ENCODE measurements around the gene NYNRIN. TPM values are rescaled to one million over a fixed set of nuclear protein-coding genes. Genes with fewer than 3 reads are reported as not detected.

Gene NYNRIN
- total RNA-seq, 2 experiments from 2014 or later, result 0.07 to 0.16 TPM

GRCh38 chr14:24395609-24396582 is 2.9 kb upstream of the NYNRIN start:
- H3K9me3 Mint-ChIP-seq (ENCODE audit: low read depth), result no peaks in the 10 kb centered on the region
- H3K4me3 Mint-ChIP-seq, result no peak overlapping the region
- POLR2A ChIA-PET, result no interaction called here
- peaks cover 4% of the 10 kb centered on the region for H3K4me1 Mint-ChIP-seq
- no peak overlapping the region for H3K27ac Mint-ChIP-seq
- CTCF ChIA-PET, result interaction anchor here (1.0 to 2.2 kb wide), 7 partner anchors 10 to 62 kb away, joined by 3 to 9 read pairs (median 3); no protein-coding TSS in a partner anchor
- no peak for ATAC-seq
- peaks cover 9% of the 10 kb centered on the region for H3K27me3 Mint-ChIP-seq
- DNase-seq, result no peak
- H3K36me3 Mint-ChIP-seq (ENCODE audit: low read depth), result no peaks in the 10 kb centered on the region
- intact Hi-C loops (cut with DNase I, micrococcal nuclease), result no loop called here

GRCh38 chr14:24397639-24398292 is 1.0 kb upstream of the NYNRIN start:
- Mint-ChIP-seq H3K27me3 (peaks cover 4% of the 10 kb centered on the region), H3K4me3 (no peak overlapping the region), H3K27ac (no peak overlapping the region), H3K4me1 (peaks cover 4% of the 10 kb centered on the region), H3K9me3 (ENCODE audit: low read depth) (no peaks in the 10 kb centered on the region), H3K36me3 (ENCODE audit: low read depth) (no peaks in the 10 kb centered on the region)
- ChIA-PET CTCF (interaction anchor here (0.8 to 1.3 kb wide), 3 partner anchors 11 to 75 kb away, joined by 3 read pairs; no protein-coding TSS in a partner anchor), POLR2A (no interaction called here)
- intact Hi-C loops (cut with DNase I, micrococcal nuclease), result no loop called here
- DNase-seq (no peak), ATAC-seq (no peak)

GRCh38 chr14:24398293-24398652 is 530 bp upstream of the NYNRIN start:
- ChIA-PET CTCF (no interaction called here), POLR2A (interaction anchor here (0.8 kb wide), 1 partner anchor 19 kb away, joined by 3 read pairs; no protein-coding TSS in a partner anchor)
- ATAC-seq, result no peak
- Mint-ChIP-seq H3K4me1 (peaks cover 4% of the 10 kb centered on the region), H3K27ac (no peak overlapping the region), H3K9me3 (ENCODE audit: low read depth) (no peaks in the 10 kb centered on the region), H3K27me3 (peaks cover 6% of the 10 kb centered on the region), H3K36me3 (ENCODE audit: low read depth) (no peaks in the 10 kb centered on the region), H3K4me3 (no peak overlapping the region)
- DNase-seq, result no peak
- intact Hi-C loops (cut with DNase I, micrococcal nuclease), result no loop called here

- intact Hi-C loops (cut with DNase I, micrococcal nuclease), result no loop called here
- no peaks in the 10 kb centered on the region for H3K36me3 Mint-ChIP-seq (ENCODE audit: low read depth)
- H3K27me3 Mint-ChIP-seq, result peaks cover 4% of the 10 kb centered on the region
- no peaks in the 10 kb centered on the region for H3K9me3 Mint-ChIP-seq (ENCODE audit: low read depth)
- H3K27ac Mint-ChIP-seq, result no peak overlapping the region
- peak overlapping the region; percentile 13 for H3K4me3 Mint-ChIP-seq
- POLR2A ChIA-PET, result no interaction called here
- CTCF ChIA-PET, result interaction anchor here (1.9 kb wide), 1 partner anchor 32 kb away, joined by 8 read pairs; no protein-coding TSS in a partner anchor
- peak; percentile 10 for ATAC-seq
- H3K4me1 Mint-ChIP-seq, result peaks cover 4% of the 10 kb centered on the region
- DNase-seq, result no peak
Observed at GRCh38 chr14:24399447-24399822, 632 bp downstream of the NYNRIN start.

- peak overlapping the region; percentile 13 for H3K4me3 Mint-ChIP-seq
- no peaks in the 10 kb centered on the region for H3K36me3 Mint-ChIP-seq (ENCODE audit: low read depth)
- ChIA-PET POLR2A (no interaction called here), CTCF (interaction anchor here (1.9 kb wide), 1 partner anchor 31 kb away, joined by 8 read pairs; no protein-coding TSS in a partner anchor)
- intact Hi-C loops (cut with DNase I, micrococcal nuclease), result no loop called here
- DNase-seq (no peak), ATAC-seq (no peak)
- peaks cover 8% of the 10 kb centered on the region for H3K27me3 Mint-ChIP-seq
- H3K27ac Mint-ChIP-seq, result no peak overlapping the region
- H3K9me3 Mint-ChIP-seq (ENCODE audit: low read depth), result no peaks in the 10 kb centered on the region
- peaks cover 4% of the 10 kb centered on the region for H3K4me1 Mint-ChIP-seq
Observed at GRCh38 chr14:24399999-24400718, 1.4 kb downstream of the NYNRIN start.

- CTCF ChIA-PET, result interaction anchor here (1.0 kb wide), 1 partner anchor 37 kb away, joined by 3 read pairs; no protein-coding TSS in a partner anchor
Observed at GRCh38 chr14:24401810-24402702, 3.3 kb downstream of the NYNRIN start.

GRCh38 chr14:24403294-24403998 is 4.6 kb downstream of the NYNRIN start:
- DNase-seq (no peak), ATAC-seq (no peak)
- Mint-ChIP-seq H3K4me1 (peaks cover 4% of the 10 kb centered on the region), H3K36me3 (ENCODE audit: low read depth) (no peaks in the 10 kb centered on the region), H3K4me3 (no peak overlapping the region), H3K27me3 (peaks cover 8% of the 10 kb centered on the region), H3K9me3 (ENCODE audit: low read depth) (no peaks in the 10 kb centered on the region), H3K27ac (no peak overlapping the region)
- ChIA-PET CTCF (interaction anchor here (0.7 to 1.0 kb wide), 2 partner anchors 38 to 70 kb away, joined by 3 read pairs; no protein-coding TSS in a partner anchor), POLR2A (no interaction called here)
- intact Hi-C loops (cut with DNase I, micrococcal nuclease), result no loop called here

More at GRCh38 chr14:24401810-24402702, 3.3 kb downstream of the NYNRIN start:
- ATAC-seq, result no peak
- Mint-ChIP-seq H3K27ac (no peak overlapping the region), H3K27me3 (peaks cover 8% of the 10 kb centered on the region), H3K4me1 (peaks cover 4% of the 10 kb centered on the region), H3K4me3 (no peak overlapping the region), H3K36me3 (ENCODE audit: low read depth) (no peaks in the 10 kb centered on the region), H3K9me3 (ENCODE audit: low read depth) (no peaks in the 10 kb centered on the region)
- POLR2A ChIA-PET, result no interaction called here
- no peak for DNase-seq
- intact Hi-C loops (cut with DNase I, micrococcal nuclease), result no loop called here

- H3K36me3 Mint-ChIP-seq (ENCODE audit: low read depth), result no peaks in the 10 kb centered on the region
- no peak overlapping the region for H3K27ac Mint-ChIP-seq
- ATAC-seq, result no peak
- peaks cover 6% of the 10 kb centered on the region for H3K27me3 Mint-ChIP-seq
- H3K4me1 Mint-ChIP-seq, result no peaks in the 10 kb centered on the region
- intact Hi-C loops (cut with DNase I, micrococcal nuclease), result loop anchor here in 1 of 2 experiments (5.0 kb wide), 1 partner anchor 53 kb away; no protein-coding TSS in a partner anchor
- H3K4me3 Mint-ChIP-seq, result no peak overlapping the region
- no peak for DNase-seq
- no peaks in the 10 kb centered on the region for H3K9me3 Mint-ChIP-seq (ENCODE audit: low read depth)
- ChIA-PET POLR2A (no interaction called here), CTCF (interaction anchor here (0.6 kb wide), 1 partner anchor 17 kb away, joined by 3 read pairs; no protein-coding TSS in a partner anchor)
Observed at GRCh38 chr14:24404814-24405213, 6.0 kb downstream of the NYNRIN start.

- POLR2A ChIA-PET, result no interaction called here
- intact Hi-C loops (cut with DNase I, micrococcal nuclease), result loop anchor here in 1 of 2 experiments (5.0 kb wide), 1 partner anchor 54 kb away; no protein-coding TSS in a partner anchor
- H3K4me3 Mint-ChIP-seq, result no peak overlapping the region
- H3K36me3 Mint-ChIP-seq (ENCODE audit: low read depth), result no peaks in the 10 kb centered on the region
- no peaks in the 10 kb centered on the region for H3K9me3 Mint-ChIP-seq (ENCODE audit: low read depth)
- H3K4me1 Mint-ChIP-seq, result no peaks in the 10 kb centered on the region
- H3K27ac Mint-ChIP-seq, result no peak overlapping the region
- H3K27me3 Mint-ChIP-seq, result peaks cover 6% of the 10 kb centered on the region
- no peak for ATAC-seq
- CTCF ChIA-PET, result interaction anchor here (0.6 to 1.8 kb wide), 6 partner anchors 8 to 163 kb away, joined by 3 to 7 read pairs (median 4); no protein-coding TSS in a partner anchor
- DNase-seq, result no peak
Observed at GRCh38 chr14:24406416-24406815, 7.6 kb downstream of the NYNRIN start.

Data from activated CD4-positive, alpha-beta T cell treated with anti-CD3 and anti-CD28 coated beads for 36 hours (primary cell).